SU-DHL-6 (cell line): ENCODE data around the gene STARD7.

Experiments used
- EZH2phosphoT487 ChIP-seq: fragments of 200-600 bp; sonication (generic), shearing (Covaris generic); conservative IDR thresholded peaks from 2 replicates; pipeline ENCODE4 v1.6.1; 2018; ENCODE audit warnings: mild to moderate bottlenecking, antibody characterized with exemption, low read length, moderate library complexity, mixed read lengths
- TF ChIP-seq, protein P1 (sequence below): fragments of 200-600 bp; sonication (generic); IDR thresholded peaks from one replicate; pipeline ENCODE4 v1.5.1; 2017; ENCODE audit warnings: antibody characterized with exemption, mild to moderate bottlenecking, low read length, moderate library complexity; ENCODE audit not compliant: insufficient read depth, poor library complexity, severe bottlenecking

DNA sequence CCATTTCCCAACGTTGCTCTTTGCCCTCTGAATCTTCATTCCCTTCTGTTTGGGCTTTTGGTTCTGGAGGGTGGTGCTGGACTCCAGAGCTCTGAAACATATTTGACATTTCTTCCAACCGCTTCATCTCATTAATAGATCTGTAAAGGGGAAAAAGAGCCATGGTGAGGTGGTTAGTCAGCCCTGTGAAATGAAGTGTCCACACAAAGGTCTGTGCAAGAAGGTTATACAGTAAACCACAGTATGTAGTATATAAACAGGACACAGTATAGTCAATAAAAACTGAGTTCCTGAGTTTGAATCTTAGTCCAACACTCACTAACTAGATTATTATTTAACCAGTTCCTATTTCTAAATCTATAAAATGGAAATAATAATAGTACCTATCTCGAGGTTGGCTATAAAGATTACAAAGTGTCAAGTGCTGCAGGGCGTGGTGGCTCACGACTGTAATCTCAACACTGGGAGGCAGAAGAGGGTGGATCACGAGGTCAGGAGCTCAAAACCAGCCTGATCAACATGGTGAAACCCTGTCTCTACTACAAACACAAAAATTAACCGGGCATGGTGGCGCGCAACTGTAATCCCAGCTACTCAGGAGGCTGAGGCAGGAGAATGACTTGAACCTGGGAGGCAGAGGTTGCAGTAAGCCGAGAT is 13.1 kb downstream of the STARD7 start:
- TF ChIP-seq, protein P1, sequence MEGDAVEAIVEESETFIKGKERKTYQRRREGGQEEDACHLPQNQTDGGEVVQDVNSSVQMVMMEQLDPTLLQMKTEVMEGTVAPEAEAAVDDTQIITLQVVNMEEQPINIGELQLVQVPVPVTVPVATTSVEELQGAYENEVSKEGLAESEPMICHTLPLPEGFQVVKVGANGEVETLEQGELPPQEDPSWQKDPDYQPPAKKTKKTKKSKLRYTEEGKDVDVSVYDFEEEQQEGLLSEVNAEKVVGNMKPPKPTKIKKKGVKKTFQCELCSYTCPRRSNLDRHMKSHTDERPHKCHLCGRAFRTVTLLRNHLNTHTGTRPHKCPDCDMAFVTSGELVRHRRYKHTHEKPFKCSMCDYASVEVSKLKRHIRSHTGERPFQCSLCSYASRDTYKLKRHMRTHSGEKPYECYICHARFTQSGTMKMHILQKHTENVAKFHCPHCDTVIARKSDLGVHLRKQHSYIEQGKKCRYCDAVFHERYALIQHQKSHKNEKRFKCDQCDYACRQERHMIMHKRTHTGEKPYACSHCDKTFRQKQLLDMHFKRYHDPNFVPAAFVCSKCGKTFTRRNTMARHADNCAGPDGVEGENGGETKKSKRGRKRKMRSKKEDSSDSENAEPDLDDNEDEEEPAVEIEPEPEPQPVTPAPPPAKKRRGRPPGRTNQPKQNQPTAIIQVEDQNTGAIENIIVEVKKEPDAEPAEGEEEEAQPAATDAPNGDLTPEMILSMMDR = no peak
- TF ChIP-seq EZH2phosphoT487 = no peak
